Stimulated activated CD4-positive, alpha-beta T cell treated with anti-CD3 and anti-CD28 coated beads, TNF-alpha, amount 100 ng/mL, for 24 hours (primary cell): Measurements from ENCODE around the gene SRRM4.

Experiments used
- DNase-seq, 3 experiments: peaks; one replicate each; pipeline ENCODE4 v3.0.0-alpha.2; 2020; ENCODE audit warnings: low read depth in 3 of 3

Gene SRRM4

GRCh38 chr12:119167902-119168301 is 186.6 kb downstream of the SRRM4 start:
- DNase-seq: no peak

GRCh38 chr12:119168721-119169120 is 187.4 kb downstream of the SRRM4 start:
- DNase-seq: no peak

GRCh38 chr12:119169150-119169549 is 187.8 kb downstream of the SRRM4 start:
- no peak for DNase-seq

- DNase-seq: no peak
Observed at GRCh38 chr12:119171291-119171690, 189.9 kb downstream of the SRRM4 start.

- no peak for DNase-seq
Observed at GRCh38 chr12:119171691-119172425, 190.5 kb downstream of the SRRM4 start.

- no peak for DNase-seq
Observed at GRCh38 chr12:119175081-119175480, 193.7 kb downstream of the SRRM4 start.

- DNase-seq: no peak
Observed at GRCh38 chr12:119176267-119177055, 195.1 kb downstream of the SRRM4 start.

- DNase-seq: no peak
Observed at GRCh38 chr12:119177056-119177325, 195.7 kb downstream of the SRRM4 start.

- DNase-seq: no peak
Observed at GRCh38 chr12:119177724-119178380, 196.5 kb downstream of the SRRM4 start.

GRCh38 chr12:119178544-119179334 is 197.4 kb downstream of the SRRM4 start, which contains the start of gene HSPB8:
HSPB8 (plus strand) TSS chr12:119178931; CDS start chr12:119179313, 382 bp downstream.
- no peak for DNase-seq

GRCh38 chr12:119179335-119180021 is 198.1 kb downstream of the SRRM4 start:
- no peak for DNase-seq

- DNase-seq: no peak
Observed at GRCh38 chr12:119180380-119181040, 199.2 kb downstream of the SRRM4 start.

- no peak for DNase-seq
Observed at GRCh38 chr12:119181202-119181601, 199.9 kb downstream of the SRRM4 start.

GRCh38 chr12:119181944-119182343 is 200.6 kb downstream of the SRRM4 start:
- DNase-seq: no peak

GRCh38 chr12:119182701-119183493 is 201.6 kb downstream of the SRRM4 start:
- DNase-seq: no peak

- DNase-seq: no peak
Observed at GRCh38 chr12:119183942-119184695, 202.8 kb downstream of the SRRM4 start.

GRCh38 chr12:119195256-119195655 is 213.9 kb downstream of the SRRM4 start:
- no peak for DNase-seq

GRCh38 chr12:119198440-119198839 is 217.1 kb downstream of the SRRM4 start:
- no peak for DNase-seq

- DNase-seq: no peak
Observed at GRCh38 chr12:119200601-119201000, 219.3 kb downstream of the SRRM4 start.
